HG03432 (cell line): ENCODE data around the gene MYT1.
"Not testable (repeated sequence)": the region's sequence is repeated elsewhere in the genome, so short reads cannot be mapped to it uniquely, and the experiment has no call there.

Experiments used
- ATAC-seq: cut with Tn5 transposase; IDR thresholded peaks from one replicate; pipeline ENCODE4 v1.9.1; 2021; ENCODE audit warnings: mild to moderate bottlenecking, moderate library complexity; ENCODE audit not compliant: unreplicated experiment

MYT1 gene

GRCh38 chr20:64166721-64167615 is 2.7 kb downstream of the MYT1 start:
- no peak for ATAC-seq

GRCh38 chr20:64167676-64168075 is 3.4 kb downstream of the MYT1 start:
- ATAC-seq, result no peak

- no peak for ATAC-seq
Measured at GRCh38 chr20:64168381-64169090, 4.3 kb downstream of the MYT1 start.

- ATAC-seq, result no peak
Measured at GRCh38 chr20:64169091-64169560, 4.9 kb downstream of the MYT1 start.

- no peak for ATAC-seq
Measured at GRCh38 chr20:64171211-64171610, 7.0 kb downstream of the MYT1 start.

- ATAC-seq, result no peak
Measured at GRCh38 chr20:64173116-64173515, 8.9 kb downstream of the MYT1 start.

GRCh38 chr20:64176551-64176950 is 12.3 kb downstream of the MYT1 start:
- ATAC-seq, result no peak

- no peak for ATAC-seq
Measured at GRCh38 chr20:64176971-64177370, 12.7 kb downstream of the MYT1 start.

GRCh38 chr20:64177384-64177783 is 13.1 kb downstream of the MYT1 start:
- ATAC-seq, result no peak

- ATAC-seq, result no peak
Measured at GRCh38 chr20:64177787-64178186, 13.5 kb downstream of the MYT1 start.

GRCh38 chr20:64178925-64179324 is 14.7 kb downstream of the MYT1 start:
- not testable (repeated sequence) for ATAC-seq

GRCh38 chr20:64179805-64180204 is 15.6 kb downstream of the MYT1 start:
- ATAC-seq, result no peak

GRCh38 chr20:64180673-64181072 is 16.4 kb downstream of the MYT1 start:
- no peak for ATAC-seq

- ATAC-seq, result no peak
Measured at GRCh38 chr20:64181391-64181790, 17.1 kb downstream of the MYT1 start.

- no peak for ATAC-seq
Measured at GRCh38 chr20:64182146-64182865, 18.1 kb downstream of the MYT1 start.

- ATAC-seq, result no peak
Measured at GRCh38 chr20:64183313-64183712, 19.1 kb downstream of the MYT1 start.

GRCh38 chr20:64184795-64185194 is 20.5 kb downstream of the MYT1 start:
- no peak for ATAC-seq

- no peak for ATAC-seq
Measured at GRCh38 chr20:64185276-64185900, 21.1 kb downstream of the MYT1 start.

GRCh38 chr20:64186071-64186598 is 21.9 kb downstream of the MYT1 start:
- no peak for ATAC-seq

- not testable (repeated sequence) for ATAC-seq
Measured at GRCh38 chr20:64187213-64187612, 23.0 kb downstream of the MYT1 start.

- no peak for ATAC-seq
Measured at GRCh38 chr20:64188091-64188490, 23.8 kb downstream of the MYT1 start.
